Measurements from ENCODE around the gene TULP4.

DNA sequence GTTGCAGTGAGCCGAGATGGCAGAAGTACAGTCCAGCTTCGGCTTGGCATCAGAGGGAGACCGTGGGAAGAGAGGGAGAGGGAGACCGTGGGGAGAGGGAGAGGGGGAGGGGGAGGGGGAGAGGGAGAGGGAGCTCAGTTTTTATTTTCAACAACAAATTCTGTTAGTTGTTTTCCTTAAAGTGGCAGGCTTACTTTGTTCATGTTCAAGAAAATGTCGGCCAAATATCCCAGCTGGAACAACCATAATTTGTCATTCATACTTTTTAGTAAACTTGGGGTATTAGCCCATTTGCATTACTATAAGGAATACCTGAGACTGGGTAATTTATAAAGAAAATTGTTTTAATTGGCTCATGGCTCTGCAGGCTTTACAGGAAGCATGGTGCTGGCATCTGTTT is 2.5 kb upstream of the TULP4 start:
- TF ChIP-seq, protein P1, sequence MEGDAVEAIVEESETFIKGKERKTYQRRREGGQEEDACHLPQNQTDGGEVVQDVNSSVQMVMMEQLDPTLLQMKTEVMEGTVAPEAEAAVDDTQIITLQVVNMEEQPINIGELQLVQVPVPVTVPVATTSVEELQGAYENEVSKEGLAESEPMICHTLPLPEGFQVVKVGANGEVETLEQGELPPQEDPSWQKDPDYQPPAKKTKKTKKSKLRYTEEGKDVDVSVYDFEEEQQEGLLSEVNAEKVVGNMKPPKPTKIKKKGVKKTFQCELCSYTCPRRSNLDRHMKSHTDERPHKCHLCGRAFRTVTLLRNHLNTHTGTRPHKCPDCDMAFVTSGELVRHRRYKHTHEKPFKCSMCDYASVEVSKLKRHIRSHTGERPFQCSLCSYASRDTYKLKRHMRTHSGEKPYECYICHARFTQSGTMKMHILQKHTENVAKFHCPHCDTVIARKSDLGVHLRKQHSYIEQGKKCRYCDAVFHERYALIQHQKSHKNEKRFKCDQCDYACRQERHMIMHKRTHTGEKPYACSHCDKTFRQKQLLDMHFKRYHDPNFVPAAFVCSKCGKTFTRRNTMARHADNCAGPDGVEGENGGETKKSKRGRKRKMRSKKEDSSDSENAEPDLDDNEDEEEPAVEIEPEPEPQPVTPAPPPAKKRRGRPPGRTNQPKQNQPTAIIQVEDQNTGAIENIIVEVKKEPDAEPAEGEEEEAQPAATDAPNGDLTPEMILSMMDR (conservative IDR thresholded peaks at IDR 0.05; ENCODE audit: low read depth, low read length): no peak
- no peak for TF ChIP-seq EZH2 (IDR thresholded peaks at IDR 0.05; ENCODE audit: borderline replicate concordance, low read depth, low read length, poor library complexity, severe bottlenecking)

Data from A673 (cell line).